Activated CD4-positive, alpha-beta memory T cell treated with anti-CD3 and anti-CD28 coated beads, Interleukin-2, amount 10 ng/mL, durations not matched to agents 7 days and 5 days (primary cell): Measurements from ENCODE around the gene FBXO38. TPM values are rescaled to one million over a fixed set of nuclear protein-coding genes. Genes with fewer than 3 reads are reported as not detected.

Experiments used
- CTCF ChIA-PET: fragments of 350-600 bp; sonication (Branson Sonifier 250); formaldehyde crosslinking; loops from one replicate; lab custom pipeline; 2021; ENCODE audit warnings: antibody characterized with exemption, inconsistent platforms; lab: Charles Lee
- POLR2A ChIA-PET: fragments of 350-600 bp; sonication (Branson Sonifier 250); formaldehyde crosslinking; loops from one replicate; lab custom pipeline; 2021; ENCODE audit warnings: antibody characterized with exemption; lab: Charles Lee
- DNase-seq: peaks from one replicate; pipeline ENCODE4 v3.0.0-alpha.2; 2020
- H3K27ac Mint-ChIP-seq: one replicate; pipeline ENCODE4 v1.8.0; 2021; ENCODE audit warnings: mild to moderate bottlenecking, mixed read lengths
- H3K27me3 Mint-ChIP-seq: one replicate; pipeline ENCODE4 v1.8.0; 2021; ENCODE audit warnings: mixed read lengths
- H3K36me3 Mint-ChIP-seq: one replicate; pipeline ENCODE4 v1.8.0; 2021; ENCODE audit warnings: low read depth, mixed read lengths
- H3K4me1 Mint-ChIP-seq: one replicate; pipeline ENCODE4 v1.8.0; 2021; ENCODE audit warnings: mixed read lengths
- H3K4me3 Mint-ChIP-seq: one replicate; pipeline ENCODE4 v1.8.0; 2021; ENCODE audit warnings: mild to moderate bottlenecking, mixed read lengths
- H3K9me3 Mint-ChIP-seq: one replicate; pipeline ENCODE4 v1.8.0; 2021; ENCODE audit warnings: mixed read lengths
- total RNA-seq, 2 experiments: library from RNA; stranded (reverse); gene quantifications; one replicate each; pipeline ENCODE4 v1.2.3, GENCODE V29; 2021

FBXO38 gene
- total RNA-seq, 2 experiments from 2014 or later = 45.4 to 47.9 TPM

DNA sequence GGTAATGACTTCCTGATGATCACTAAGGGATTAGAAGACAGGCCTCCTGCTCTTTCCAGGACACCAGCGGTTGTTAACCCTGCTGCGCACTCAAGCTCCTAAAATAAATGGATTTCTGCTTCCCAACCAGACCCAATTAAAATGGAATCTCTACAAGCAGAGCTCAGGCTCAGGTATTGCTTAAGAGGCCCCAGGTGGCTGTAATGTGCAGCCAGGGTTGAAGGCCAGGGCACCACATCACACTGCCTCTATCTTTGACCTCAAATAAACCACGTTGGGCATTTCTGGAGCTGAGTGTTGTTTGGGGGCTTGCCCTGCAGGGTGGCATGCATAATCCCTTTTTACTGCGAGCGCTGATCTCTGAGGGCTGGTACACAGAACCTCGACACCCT is 108.0 kb downstream of the FBXO38 start:
- Mint-ChIP-seq H3K27ac (no peak overlapping the region), H3K4me3 (no peak overlapping the region), H3K9me3 (no peaks in the 10 kb centered on the region), H3K4me1 (no peaks in the 10 kb centered on the region), H3K27me3 (peaks cover 32% of the 10 kb centered on the region), H3K36me3 (no peaks in the 10 kb centered on the region)
- no peak for DNase-seq
- CTCF ChIA-PET = interaction anchor here (1.8 kb wide), 1 partner anchor 9 kb away, joined by 7 read pairs; no protein-coding TSS in a partner anchor
- POLR2A ChIA-PET = no interaction called here

DNA sequence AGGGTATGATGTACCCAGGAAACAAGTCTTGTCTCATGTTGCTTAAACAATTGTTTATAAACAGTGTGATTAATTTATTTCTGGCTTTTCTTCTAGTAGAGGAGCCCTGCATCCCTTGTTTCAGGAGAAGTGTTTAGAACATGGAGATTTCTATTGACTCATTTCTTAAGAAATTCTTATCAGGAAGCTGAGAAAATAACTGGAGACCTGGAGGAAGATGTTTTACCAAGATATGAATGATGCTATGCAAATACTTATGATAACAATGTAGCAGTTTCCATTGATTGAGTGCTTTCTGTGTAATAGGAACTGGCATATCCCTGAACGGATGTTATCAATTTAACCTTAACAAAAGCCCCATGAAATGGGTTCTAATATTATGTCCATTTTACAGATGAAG is 108.6 kb downstream of the FBXO38 start:
- Mint-ChIP-seq H3K4me1 (no peaks in the 10 kb centered on the region), H3K27me3 (peaks cover 28% of the 10 kb centered on the region), H3K9me3 (no peaks in the 10 kb centered on the region), H3K4me3 (no peak overlapping the region), H3K27ac (no peak overlapping the region), H3K36me3 (no peaks in the 10 kb centered on the region)
- no peak for DNase-seq
- ChIA-PET CTCF (no interaction called here), POLR2A (no interaction called here)

Other genes starting within 250 kb of the FBXO38 start
- not detected for gene SPINK14, start 215.4 kb upstream of the FBXO38 start, total RNA-seq
- gene SPINK6, start 180.9 kb upstream of the FBXO38 start, total RNA-seq = not detected
- gene MARCOL, start 145.4 kb upstream of the FBXO38 start, total RNA-seq = not detected
- not detected for gene SPINK13, start 115.2 kb upstream of the FBXO38 start, total RNA-seq
- gene SPINK7, start 71.5 kb upstream of the FBXO38 start, total RNA-seq = not detected
- not detected for gene SPINK9, start 48.4 kb upstream of the FBXO38 start, total RNA-seq